Thyroid gland (tissue), 4 donors: ENCODE measurements around the gene TMEFF2. TPM values are rescaled to one million over a fixed set of nuclear protein-coding genes. Genes with fewer than 3 reads are reported as not detected.

Experiments used
- DNase-seq, 2 donors: peaks; one replicate each; pipeline ENCODE4 v3.0.0-alpha.2; 2019
- H3K27ac ChIP-seq, 3 donors: fragments of 200-600 bp; sonication (generic); 1 replicate in 2 of 3; 2 replicates in 1 of 3; pipeline ENCODE4 v1.5.1; 2016 to 2019; ENCODE audit warnings: mild to moderate bottlenecking in 1 of 3, moderate library complexity in 1 of 3
- H3K27me3 ChIP-seq: fragments of 200-600 bp; sonication (generic); one replicate; pipeline ENCODE4 v1.5.1; 2019
- H3K36me3 ChIP-seq, 2 donors: fragments of 200-600 bp; sonication (generic); one replicate each; pipeline ENCODE4 v1.5.1; 2016 to 2019
- H3K4me1 ChIP-seq, 2 donors: fragments of 200-600 bp; sonication (generic); one replicate each; pipeline ENCODE4 v1.5.1; 2017 to 2019
- H3K4me3 ChIP-seq, 3 donors: fragments of 200-600 bp; sonication (generic); replicated peaks in 1 of 3; 1 replicate in 2 of 3; 2 replicates in 1 of 3; pipeline ENCODE4 v1.5.1; 2016; ENCODE audit warnings: mild to moderate bottlenecking in 1 of 3
- H3K9me3 ChIP-seq: fragments of 200-600 bp; sonication (generic); one replicate; pipeline ENCODE4 v1.5.1; 2017
- POLR2A ChIP-seq, 2 donors: fragments of 450-650 bp; IDR thresholded peaks; one replicate each; pipeline ENCODE4 v1.6.1; 2017; ENCODE audit warnings: antibody characterized with exemption in 2 of 2, mild to moderate bottlenecking in 2 of 2, moderate library complexity in 1 of 2
- WGBS, 2 donors: methylation state at CpG; one replicate each; pipeline ENCODE4 v1.1.5; 2017; 5-methylcytosine and 5-hydroxymethylcytosine counted together
- intact Hi-C: fragments of 100-400 bp; cut with DNase I; formaldehyde crosslinking; loops from one replicate; pipeline ENCODE4 v1.15.1; 2023
- total RNA-seq, 4 donors: library from RNA; depleted of rRNA; stranded (reverse); fragments of >200 nt; gene quantifications; one replicate each; pipeline ENCODE4 v1.2.3, GENCODE V29; 2016
- TF ChIP-seq, protein P1 (sequence below), 6 experiments: fragments of 200-600 bp in 3 of 6; fragments of 450-650 bp in 3 of 6; sonication (generic) in 3 of 6; IDR thresholded peaks; one replicate each; pipeline ENCODE4 v1.5.1; 2016 to 2019; ENCODE audit warnings: antibody characterized with exemption in 6 of 6, mild to moderate bottlenecking in 2 of 6, inconsistent platforms in 1 of 6, moderate library complexity in 1 of 6

Gene TMEFF2
- total RNA-seq, 4 donors from 2014 or later: 0.11 TPM; not detected in 3

GRCh38 chr2:192007581-192008228, 187.0 kb downstream of the TMEFF2 start:
- intact Hi-C loops: no loop called here
- Histone ChIP-seq H3K9me3 (no peaks in the 10 kb centered on the region), H3K27ac (no peak overlapping the region), H3K4me1 (peaks cover 0 to 4% of the 10 kb centered on the region in 2 donors), H3K4me3 (no peak overlapping the region), H3K36me3 (no peaks in the 10 kb centered on the region), H3K27me3 (no peaks in the 10 kb centered on the region)
- TF ChIP-seq POLR2A (IDR thresholded peaks at IDR 0.05): no peak
- TF ChIP-seq, protein P1, sequence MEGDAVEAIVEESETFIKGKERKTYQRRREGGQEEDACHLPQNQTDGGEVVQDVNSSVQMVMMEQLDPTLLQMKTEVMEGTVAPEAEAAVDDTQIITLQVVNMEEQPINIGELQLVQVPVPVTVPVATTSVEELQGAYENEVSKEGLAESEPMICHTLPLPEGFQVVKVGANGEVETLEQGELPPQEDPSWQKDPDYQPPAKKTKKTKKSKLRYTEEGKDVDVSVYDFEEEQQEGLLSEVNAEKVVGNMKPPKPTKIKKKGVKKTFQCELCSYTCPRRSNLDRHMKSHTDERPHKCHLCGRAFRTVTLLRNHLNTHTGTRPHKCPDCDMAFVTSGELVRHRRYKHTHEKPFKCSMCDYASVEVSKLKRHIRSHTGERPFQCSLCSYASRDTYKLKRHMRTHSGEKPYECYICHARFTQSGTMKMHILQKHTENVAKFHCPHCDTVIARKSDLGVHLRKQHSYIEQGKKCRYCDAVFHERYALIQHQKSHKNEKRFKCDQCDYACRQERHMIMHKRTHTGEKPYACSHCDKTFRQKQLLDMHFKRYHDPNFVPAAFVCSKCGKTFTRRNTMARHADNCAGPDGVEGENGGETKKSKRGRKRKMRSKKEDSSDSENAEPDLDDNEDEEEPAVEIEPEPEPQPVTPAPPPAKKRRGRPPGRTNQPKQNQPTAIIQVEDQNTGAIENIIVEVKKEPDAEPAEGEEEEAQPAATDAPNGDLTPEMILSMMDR (IDR thresholded peaks at IDR 0.05): no peak
- DNase-seq: no peak
- WGBS, 2 donors: 82 to 85% methylated on average over 5 of the region's 5 CpGs

GRCh38 chr2:192005211-192005610, 189.5 kb downstream of the TMEFF2 start:
- Histone ChIP-seq H3K4me1 (no peaks in the 10 kb centered on the region), H3K4me3 (no peak overlapping the region), H3K9me3 (no peaks in the 10 kb centered on the region), H3K36me3 (no peaks in the 10 kb centered on the region), H3K27me3 (no peaks in the 10 kb centered on the region), H3K27ac (no peak overlapping the region)
- intact Hi-C loops: no loop called here
- TF ChIP-seq, protein P1 (IDR thresholded peaks at IDR 0.05): no peak
- no peak for TF ChIP-seq POLR2A (IDR thresholded peaks at IDR 0.05)
- 97% methylated on average over 3 of the region's 3 CpGs for WGBS, 2 donors
- DNase-seq: no peak

GRCh38 chr2:192004188-192004963, 190.4 kb downstream of the TMEFF2 start:
- TF ChIP-seq POLR2A (IDR thresholded peaks at IDR 0.05): no peak
- TF ChIP-seq, protein P1 (IDR thresholded peaks at IDR 0.05): no peak
- H3K9me3 ChIP-seq: no peaks in the 10 kb centered on the region
- H3K27me3 ChIP-seq: no peaks in the 10 kb centered on the region
- no peaks in the 10 kb centered on the region for H3K36me3 ChIP-seq
- intact Hi-C loops: no loop called here
- no peak overlapping the region for H3K4me3 ChIP-seq
- 71 to 77% methylated on average over 5 of the region's 5 CpGs for WGBS, 2 donors
- H3K4me1 ChIP-seq: no peaks in the 10 kb centered on the region
- DNase-seq: no peak
- no peak overlapping the region for H3K27ac ChIP-seq

DNA sequence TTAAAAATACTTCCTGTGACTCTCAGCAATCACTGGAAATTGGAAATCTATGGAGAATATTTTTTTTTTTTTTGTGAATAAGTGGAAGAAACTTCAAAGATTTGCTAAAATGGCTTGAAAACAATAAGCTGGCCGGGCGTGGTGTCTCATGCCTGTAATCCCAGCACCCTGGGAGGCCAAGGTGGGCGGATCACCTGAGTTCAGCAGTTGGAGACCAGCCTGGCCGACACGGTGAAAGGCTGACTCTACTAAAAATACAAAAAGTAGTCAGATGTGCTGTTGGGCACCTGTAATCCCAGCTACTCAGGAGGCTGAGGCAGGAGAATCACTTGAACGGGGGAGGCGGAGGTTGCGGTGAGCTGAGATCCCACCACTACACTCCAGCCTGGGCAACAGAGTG, 192.3 kb downstream of the TMEFF2 start:
- DNase-seq: no peak
- intact Hi-C loops: no loop called here
- no peaks in the 10 kb centered on the region for H3K36me3 ChIP-seq
- no peaks in the 10 kb centered on the region for H3K27me3 ChIP-seq
- no peak overlapping the region for H3K27ac ChIP-seq
- H3K9me3 ChIP-seq: no peaks in the 10 kb centered on the region
- 93 to 95% methylated on average over 8 of the region's 8 CpGs for WGBS, 2 donors
- no peaks in the 10 kb centered on the region for H3K4me1 ChIP-seq
- no peak overlapping the region for H3K4me3 ChIP-seq
- TF ChIP-seq, protein P1 (IDR thresholded peaks at IDR 0.05): no peak
- no peak for TF ChIP-seq POLR2A (IDR thresholded peaks at IDR 0.05)
